Neural progenitor cell (in vitro differentiated cells): Measurements from ENCODE around the gene PBX3. TPM values are rescaled to one million over a fixed set of nuclear protein-coding genes. Genes with fewer than 3 reads are reported as not detected.

Source experiments
- DNase-seq: peaks from one replicate; pipeline ENCODE4 v3.0.0-alpha.2; 2016; ENCODE audit warnings: low spot score
- H2AFZ ChIP-seq: fragments of 200-600 bp; sonication (generic); replicated peaks from 2 replicates; pipeline ENCODE4 v1.6.1; 2016; ENCODE audit warnings: antibody characterized with exemption
- H3F3A ChIP-seq: fragments of 200-600 bp; sonication (generic); 2 replicates; pipeline ENCODE4 v1.6.1; 2016; ENCODE audit warnings: antibody characterized with exemption, low read depth
- H3K27ac ChIP-seq: fragments of 200-600 bp; sonication (generic); 2 replicates; pipeline ENCODE4 v1.5.1; 2016; ENCODE audit warnings: mild to moderate bottlenecking
- H3K27me3 ChIP-seq: fragments of 200-600 bp; sonication (generic); 2 replicates; pipeline ENCODE4 v1.6.1; 2016; ENCODE audit warnings: mild to moderate bottlenecking, moderate library complexity
- H3K36me3 ChIP-seq: fragments of 200-600 bp; sonication (generic); 2 replicates; pipeline ENCODE4 v1.5.1; 2016
- H3K4me1 ChIP-seq: fragments of 200-600 bp; sonication (generic); 2 replicates; pipeline ENCODE4 v1.6.1; 2016; ENCODE audit warnings: mixed run types
- H3K4me2 ChIP-seq: fragments of 200-600 bp; sonication (generic); 2 replicates; pipeline ENCODE4 v1.6.1; 2016
- H3K4me3 ChIP-seq: fragments of 200-600 bp; sonication (generic); 2 replicates; pipeline ENCODE4 v1.5.1; 2016
- H3K79me2 ChIP-seq: fragments of 200-600 bp; sonication (generic); 2 replicates; pipeline ENCODE4 v1.6.1; 2016; ENCODE audit warnings: low read depth
- H3K9ac ChIP-seq: fragments of 200-600 bp; sonication (generic); 2 replicates; pipeline ENCODE4 v1.6.1; 2016
- H3K9me3 ChIP-seq: fragments of 200-600 bp; sonication (generic); 2 replicates; pipeline ENCODE4 v1.5.1; 2016; ENCODE audit warnings: low read depth
- H4K20me1 ChIP-seq: fragments of 200-600 bp; sonication (generic); 2 replicates; pipeline ENCODE4 v1.6.1; 2016; ENCODE audit warnings: low read depth
- H3K27ac Mint-ChIP-seq: 3 replicates; pipeline ENCODE4 v1.8.0; 2021; ENCODE audit warnings: mixed read lengths
- H3K27me3 Mint-ChIP-seq: 2 replicates; pipeline ENCODE4 v1.8.0; 2022; ENCODE audit warnings: low read depth, mild to moderate bottlenecking, inconsistent platforms, moderate library complexity, mixed read lengths; ENCODE audit not compliant: insufficient read depth
- H3K36me3 Mint-ChIP-seq: 3 replicates; pipeline ENCODE4 v1.8.0; 2021; ENCODE audit warnings: mixed read lengths
- H3K4me1 Mint-ChIP-seq: 3 replicates; pipeline ENCODE4 v1.8.0; 2021; ENCODE audit warnings: mixed read lengths
- H3K4me3 Mint-ChIP-seq: 3 replicates; pipeline ENCODE4 v1.8.0; 2021; ENCODE audit warnings: mild to moderate bottlenecking, moderate library complexity, mixed read lengths
- H3K9me3 Mint-ChIP-seq: 3 replicates; pipeline ENCODE4 v1.8.0; 2020; ENCODE audit warnings: mixed read lengths
- CTCF ChIP-seq: fragments of 200-600 bp; sonication (generic); IDR thresholded peaks from 2 replicates; pipeline ENCODE4 v1.5.1; 2017; ENCODE audit warnings: antibody characterized with exemption, mild to moderate bottlenecking
- EZH2 ChIP-seq: fragments of 200-600 bp; sonication (generic); IDR thresholded peaks from 2 replicates; pipeline ENCODE4 v1.6.1; 2017; ENCODE audit warnings: antibody characterized with exemption, mild to moderate bottlenecking, moderate library complexity
- EZH2phosphoT487 ChIP-seq: fragments of 200-600 bp; sonication (generic); IDR thresholded peaks from 2 replicates; pipeline ENCODE4 v1.6.1; 2017; ENCODE audit warnings: antibody characterized with exemption
- total RNA-seq: library from RNA; depleted of rRNA; stranded (reverse); fragments of >200 nt; gene quantifications from 2 replicates; pipeline ENCODE4 v1.2.3, GENCODE V29; 2015; ENCODE audit warnings: low replicate concordance

The PBX3 gene
- total RNA-seq, 1 donor from 2014 or later: 99.5 TPM

DNA sequence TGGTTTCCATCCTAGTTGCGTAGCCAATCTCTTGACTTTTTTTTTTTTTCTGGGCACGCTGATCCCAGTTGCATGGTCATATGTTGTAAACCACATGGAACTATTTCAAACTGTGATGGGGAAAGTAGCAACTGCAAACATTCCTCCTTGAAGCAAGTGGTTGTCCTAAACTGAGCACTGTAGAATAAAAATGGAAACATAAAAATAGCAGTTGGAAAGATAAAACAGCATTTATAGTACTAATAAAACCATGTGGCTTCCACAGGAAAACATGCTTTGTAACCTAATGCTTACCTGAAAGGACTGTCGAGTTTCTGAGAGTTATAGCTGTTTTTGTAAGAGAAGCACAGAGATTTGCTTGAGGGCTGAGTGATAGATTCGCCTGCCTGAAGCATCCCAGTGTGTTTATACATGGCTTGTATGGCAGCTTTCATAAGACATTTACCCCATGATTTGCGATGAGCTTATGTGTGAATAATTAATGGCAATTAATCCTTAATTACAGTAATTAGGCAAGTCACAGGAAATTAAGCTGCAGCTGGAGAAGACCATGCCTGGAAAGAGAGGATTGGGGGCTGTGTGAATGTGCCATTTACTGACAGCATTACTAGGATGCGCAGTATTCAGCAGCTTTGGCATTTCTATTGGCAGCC is 136.5 kb downstream of the PBX3 start:
- H3K4me1 Mint-ChIP-seq: peaks cover 58% of the 10 kb centered on the region
- Histone ChIP-seq H2AFZ (no peak overlapping the region), H3K9ac (no peak overlapping the region), H3K27me3 (no peaks in the 10 kb centered on the region), H3K9me3 (no peaks in the 10 kb centered on the region), H3K4me1 (peaks cover 40% of the 10 kb centered on the region), H4K20me1 (peaks cover 69% of the 10 kb centered on the region), H3K36me3 (no peaks in the 10 kb centered on the region), H3F3A (peaks cover 17% of the 10 kb centered on the region), H3K4me2 (no peak overlapping the region), H3K79me2 (peaks cover 86% of the 10 kb centered on the region), H3K27ac (no peak overlapping the region), H3K4me3 (no peak overlapping the region)
- TF ChIP-seq EZH2 (no peak), CTCF (no peak), EZH2phosphoT487 (no peak)
- DNase-seq: no peak
- H3K27ac Mint-ChIP-seq: no peak overlapping the region
- H3K4me3 Mint-ChIP-seq: no peak overlapping the region
- H3K36me3 Mint-ChIP-seq: no peaks in the 10 kb centered on the region
- no peaks in the 10 kb centered on the region for H3K27me3 Mint-ChIP-seq
- H3K9me3 Mint-ChIP-seq: no peaks in the 10 kb centered on the region

DNA sequence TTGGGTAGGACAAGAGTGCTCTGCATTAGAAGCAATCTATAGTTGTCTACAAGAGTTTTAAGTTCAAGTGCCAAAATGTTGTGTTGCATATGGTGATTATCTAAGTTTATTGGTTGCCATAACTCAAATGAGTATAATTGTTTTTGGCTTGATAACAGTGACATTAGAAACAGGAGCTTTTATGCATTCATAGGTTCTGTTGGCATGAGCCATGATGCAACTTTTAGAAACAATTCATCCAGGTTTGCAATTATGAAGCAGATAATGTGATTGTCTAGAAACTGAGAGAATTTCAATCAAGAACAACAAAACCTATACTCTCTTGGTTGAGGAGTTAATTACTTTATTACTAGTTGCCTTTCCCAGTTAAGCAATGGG is 137.0 kb downstream of the PBX3 start:
- Histone ChIP-seq H3K4me3 (no peak overlapping the region), H3K79me2 (peaks cover 86% of the 10 kb centered on the region)
- peaks cover 62% of the 10 kb centered on the region for H3K4me1 Mint-ChIP-seq

DNA sequence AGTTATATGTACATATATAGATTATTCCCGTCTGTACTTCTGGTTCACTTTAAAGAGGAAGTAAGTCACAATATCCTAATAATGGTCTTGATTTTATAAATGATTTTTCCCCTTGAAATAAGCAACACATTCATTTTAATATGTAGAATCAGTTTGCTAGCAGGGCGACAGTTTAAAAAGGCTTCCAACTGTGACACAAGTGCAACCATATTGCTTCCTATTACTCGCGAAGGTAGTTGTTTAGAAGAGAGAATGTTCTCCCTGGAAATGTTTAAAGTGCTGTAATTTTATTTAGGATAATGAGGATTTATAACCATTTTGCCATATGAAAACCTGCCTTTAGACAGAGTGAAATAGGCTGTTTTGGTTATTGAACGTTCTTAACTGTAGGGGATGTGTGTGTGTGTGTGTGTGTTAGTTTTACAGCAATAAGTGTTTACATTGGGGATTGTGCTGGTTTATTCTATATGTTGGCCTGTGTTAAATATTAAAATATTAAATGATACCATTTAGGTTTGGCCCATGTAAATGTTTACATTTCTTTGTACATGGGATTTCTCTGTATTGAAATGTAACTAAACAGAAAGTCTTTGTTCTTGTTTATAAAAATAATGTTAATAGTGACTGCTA is 138.3 kb downstream of the PBX3 start:
- H3K27ac Mint-ChIP-seq: no peak overlapping the region
- H3K4me3 ChIP-seq: no peak overlapping the region
- H3K36me3 ChIP-seq: no peaks in the 10 kb centered on the region
- no peak overlapping the region for H3K9ac ChIP-seq
- peaks cover 2% of the 10 kb centered on the region for H3K27me3 Mint-ChIP-seq
- no peaks in the 10 kb centered on the region for H3K9me3 Mint-ChIP-seq
- H3K4me1 ChIP-seq: peaks cover 54% of the 10 kb centered on the region
- no peaks in the 10 kb centered on the region for H3K36me3 Mint-ChIP-seq
- TF ChIP-seq CTCF (no peak), EZH2phosphoT487 (no peak), EZH2 (no peak)
- H3K9me3 ChIP-seq: no peaks in the 10 kb centered on the region
- no peaks in the 10 kb centered on the region for H3K27me3 ChIP-seq
- peaks cover 70% of the 10 kb centered on the region for H4K20me1 ChIP-seq
- DNase-seq: no peak
- peaks cover 84% of the 10 kb centered on the region for H3K79me2 ChIP-seq
- no peak overlapping the region for H3K27ac ChIP-seq
- peaks cover 30% of the 10 kb centered on the region for H3F3A ChIP-seq
- no peak overlapping the region for H3K4me2 ChIP-seq
- peaks cover 72% of the 10 kb centered on the region for H3K4me1 Mint-ChIP-seq
- no peak overlapping the region for H2AFZ ChIP-seq
- H3K4me3 Mint-ChIP-seq: no peak overlapping the region

More for the DNA sequence above, 137.0 kb downstream of the PBX3 start:
- H4K20me1 ChIP-seq: peaks cover 72% of the 10 kb centered on the region
- Mint-ChIP-seq H3K36me3 (no peaks in the 10 kb centered on the region), H3K4me3 (no peak overlapping the region), H3K27me3 (no peaks in the 10 kb centered on the region), H3K27ac (no peak overlapping the region), H3K9me3 (no peaks in the 10 kb centered on the region)
- peaks cover 45% of the 10 kb centered on the region for H3K4me1 ChIP-seq
- peaks cover 20% of the 10 kb centered on the region for H3F3A ChIP-seq
- H3K27me3 ChIP-seq: no peaks in the 10 kb centered on the region
- DNase-seq: no peak
- H2AFZ ChIP-seq: no peak overlapping the region
- no peak overlapping the region for H3K4me2 ChIP-seq
- TF ChIP-seq EZH2: no peak
- no peak for TF ChIP-seq EZH2phosphoT487
- no peak for TF ChIP-seq CTCF
- H3K27ac ChIP-seq: no peak overlapping the region
- H3K9ac ChIP-seq: no peak overlapping the region
- no peaks in the 10 kb centered on the region for H3K36me3 ChIP-seq
- H3K9me3 ChIP-seq: no peaks in the 10 kb centered on the region
